Activated naive CD8-positive, alpha-beta T cell treated with anti-CD3 and anti-CD28 coated beads for 36 hours (primary cell): ENCODE results near the gene NOS1. TPM values are rescaled to one million over a fixed set of nuclear protein-coding genes. Genes with fewer than 3 reads are reported as not detected.
"Not testable (repeated sequence)": the region's sequence is repeated elsewhere in the genome, so short reads cannot be mapped to it uniquely, and the experiment has no call there.

Source experiments
- DNase-seq: peaks from one replicate; pipeline ENCODE4 v3.0.0; 2021
- H3K27ac Mint-ChIP-seq: one replicate; pipeline ENCODE4 v1.8.0; 2022; ENCODE audit warnings: mild to moderate bottlenecking, moderate library complexity, mixed read lengths
- H3K27me3 Mint-ChIP-seq: one replicate; pipeline ENCODE4 v1.8.0; 2022; ENCODE audit warnings: mild to moderate bottlenecking, mixed read lengths
- H3K36me3 Mint-ChIP-seq: one replicate; pipeline ENCODE4 v1.8.0; 2021; ENCODE audit warnings: mild to moderate bottlenecking, mixed read lengths
- H3K4me1 Mint-ChIP-seq: one replicate; pipeline ENCODE4 v1.8.0; 2021; ENCODE audit warnings: mixed read lengths
- H3K4me3 Mint-ChIP-seq: one replicate; pipeline ENCODE4 v1.8.0; 2022; ENCODE audit warnings: mild to moderate bottlenecking, moderate library complexity, mixed read lengths
- H3K9me3 Mint-ChIP-seq: one replicate; pipeline ENCODE4 v1.8.0; 2022; ENCODE audit warnings: mixed read lengths
- total RNA-seq, 2 experiments: library from RNA; stranded (reverse); gene quantifications; one replicate each; pipeline ENCODE4 v1.2.3, GENCODE V29; 2021

Gene NOS1
- total RNA-seq, 2 experiments from 2014 or later: not detected

- no peaks in the 10 kb centered on the region for H3K4me1 Mint-ChIP-seq
Observed at GRCh38 chr12:117202033-117202432, 159.4 kb downstream of the NOS1 start.

GRCh38 chr12:117199956-117200744 is 161.3 kb downstream of the NOS1 start:
- H3K36me3 Mint-ChIP-seq, H3K27me3 Mint-ChIP-seq, H3K9me3 Mint-ChIP-seq, H3K27ac Mint-ChIP-seq, H3K4me1 Mint-ChIP-seq, DNase-seq, H3K4me3 Mint-ChIP-seq: not testable (repeated sequence)

More at GRCh38 chr12:117202033-117202432, 159.4 kb downstream of the NOS1 start:
- H3K36me3 Mint-ChIP-seq: no peaks in the 10 kb centered on the region
- H3K9me3 Mint-ChIP-seq: no peaks in the 10 kb centered on the region
- H3K27ac Mint-ChIP-seq: no peak overlapping the region
- H3K27me3 Mint-ChIP-seq: peaks cover 5% of the 10 kb centered on the region
- no peak overlapping the region for H3K4me3 Mint-ChIP-seq
- DNase-seq: no peak

GRCh38 chr12:117196334-117196733 is 165.1 kb downstream of the NOS1 start:
- not testable (repeated sequence) for H3K9me3 Mint-ChIP-seq, H3K36me3 Mint-ChIP-seq, H3K27me3 Mint-ChIP-seq, H3K4me1 Mint-ChIP-seq, DNase-seq, H3K4me3 Mint-ChIP-seq, H3K27ac Mint-ChIP-seq

GRCh38 chr12:117195027-117195426 is 166.4 kb downstream of the NOS1 start:
- not testable (repeated sequence) for H3K36me3 Mint-ChIP-seq

GRCh38 chr12:117193903-117194302 is 167.5 kb downstream of the NOS1 start:
- Mint-ChIP-seq H3K27me3 (no peaks in the 10 kb centered on the region), H3K27ac (no peak overlapping the region), H3K4me1 (peaks cover 9% of the 10 kb centered on the region), H3K36me3 (peaks cover 3% of the 10 kb centered on the region), H3K9me3 (no peaks in the 10 kb centered on the region), H3K4me3 (no peak overlapping the region)
- no peak for DNase-seq

More at GRCh38 chr12:117195027-117195426, 166.4 kb downstream of the NOS1 start:
- H3K27me3 Mint-ChIP-seq, H3K4me3 Mint-ChIP-seq, H3K4me1 Mint-ChIP-seq, H3K9me3 Mint-ChIP-seq, H3K27ac Mint-ChIP-seq, DNase-seq: not testable (repeated sequence)

- not testable (repeated sequence) for H3K27ac Mint-ChIP-seq, H3K9me3 Mint-ChIP-seq, H3K27me3 Mint-ChIP-seq, DNase-seq, H3K36me3 Mint-ChIP-seq, H3K4me3 Mint-ChIP-seq
- peaks cover 17% of the 10 kb centered on the region for H3K4me1 Mint-ChIP-seq
Observed at GRCh38 chr12:117192581-117192980, 168.8 kb downstream of the NOS1 start.

GRCh38 chr12:117192057-117192456 is 169.4 kb downstream of the NOS1 start:
- H3K27ac Mint-ChIP-seq: no peak overlapping the region
- H3K27me3 Mint-ChIP-seq: no peaks in the 10 kb centered on the region
- peaks cover 20% of the 10 kb centered on the region for H3K4me1 Mint-ChIP-seq
- peaks cover 8% of the 10 kb centered on the region for H3K36me3 Mint-ChIP-seq
- no peaks in the 10 kb centered on the region for H3K9me3 Mint-ChIP-seq
- DNase-seq: no peak
- H3K4me3 Mint-ChIP-seq: no peak overlapping the region

GRCh38 chr12:117190210-117190781 is 171.1 kb downstream of the NOS1 start, which contains the start of gene FBXO21:
Gene FBXO21 (minus strand): TSS chr12:117190470. CDS start chr12:117190456, 14 bp downstream.
- Mint-ChIP-seq H3K9me3 (no peaks in the 10 kb centered on the region), H3K36me3 (peaks cover 16% of the 10 kb centered on the region), H3K4me1 (peaks cover 23% of the 10 kb centered on the region), H3K4me3 (peak within 1 kb of the TSS; percentile 92), H3K27me3 (no peaks in the 10 kb centered on the region), H3K27ac (peak within 1 kb of the TSS; percentile 82)
- DNase-seq: peak; percentile 95

- H3K9me3 Mint-ChIP-seq: no peaks in the 10 kb centered on the region
- peaks cover 25% of the 10 kb centered on the region for H3K4me1 Mint-ChIP-seq
- peak overlapping the region; percentile 92 for H3K4me3 Mint-ChIP-seq
- peak overlapping the region; percentile 81 for H3K27ac Mint-ChIP-seq
- H3K36me3 Mint-ChIP-seq: peaks cover 21% of the 10 kb centered on the region
- H3K27me3 Mint-ChIP-seq: no peaks in the 10 kb centered on the region
- DNase-seq: peak; percentile 34
Observed at GRCh38 chr12:117189725-117190209, 171.7 kb downstream of the NOS1 start.

GRCh38 chr12:117188961-117189724 is 172.3 kb downstream of the NOS1 start:
- no peaks in the 10 kb centered on the region for H3K27me3 Mint-ChIP-seq
- peak overlapping the region; percentile 81 for H3K27ac Mint-ChIP-seq
- DNase-seq: no peak
- peak overlapping the region; percentile 92 for H3K4me3 Mint-ChIP-seq
- H3K9me3 Mint-ChIP-seq: no peaks in the 10 kb centered on the region
- peaks cover 25% of the 10 kb centered on the region for H3K4me1 Mint-ChIP-seq
- peaks cover 22% of the 10 kb centered on the region for H3K36me3 Mint-ChIP-seq

- no peak for DNase-seq
- Mint-ChIP-seq H3K4me3 (peak overlapping the region; percentile 92), H3K4me1 (peaks cover 25% of the 10 kb centered on the region), H3K27me3 (no peaks in the 10 kb centered on the region), H3K36me3 (peaks cover 27% of the 10 kb centered on the region), H3K27ac (no peak overlapping the region), H3K9me3 (no peaks in the 10 kb centered on the region)
Observed at GRCh38 chr12:117188121-117188665, 173.2 kb downstream of the NOS1 start.

- H3K27ac Mint-ChIP-seq: no peak overlapping the region
- peaks cover 33% of the 10 kb centered on the region for H3K36me3 Mint-ChIP-seq
- H3K27me3 Mint-ChIP-seq: no peaks in the 10 kb centered on the region
- no peaks in the 10 kb centered on the region for H3K9me3 Mint-ChIP-seq
- H3K4me1 Mint-ChIP-seq: peaks cover 25% of the 10 kb centered on the region
- DNase-seq: no peak
- no peak overlapping the region for H3K4me3 Mint-ChIP-seq
Observed at GRCh38 chr12:117187421-117187820, 174.0 kb downstream of the NOS1 start.

- H3K4me3 Mint-ChIP-seq: no peak overlapping the region
- no peaks in the 10 kb centered on the region for H3K27me3 Mint-ChIP-seq
- H3K36me3 Mint-ChIP-seq: peaks cover 56% of the 10 kb centered on the region
- H3K9me3 Mint-ChIP-seq: no peaks in the 10 kb centered on the region
- H3K27ac Mint-ChIP-seq: no peak overlapping the region
- DNase-seq: no peak
- H3K4me1 Mint-ChIP-seq: peaks cover 16% of the 10 kb centered on the region
Observed at GRCh38 chr12:117182866-117183265, 178.6 kb downstream of the NOS1 start.

- Mint-ChIP-seq H3K4me1 (peaks cover 10% of the 10 kb centered on the region), H3K36me3 (peaks cover 54% of the 10 kb centered on the region)
- not testable (repeated sequence) for DNase-seq, H3K27ac Mint-ChIP-seq, H3K9me3 Mint-ChIP-seq, H3K27me3 Mint-ChIP-seq, H3K4me3 Mint-ChIP-seq
Observed at GRCh38 chr12:117181468-117181843, 180.0 kb downstream of the NOS1 start.
